HCT116 (cell line): ENCODE results near the gene MARCHF2. TPM values are rescaled to one million over a fixed set of nuclear protein-coding genes. Genes with fewer than 3 reads are reported as not detected.

Experiments
- ATAC-seq: fragments of 200-7000 bp; cut with Tn5 transposase; 2 replicates; pipeline ENCODE4 v1.9.1; 2020; ENCODE audit warnings: mild to moderate bottlenecking, moderate library complexity
- BruUV-seq: library from RNA; stranded (reverse); fragments of 400-500 nt; replicated peaks from 2 replicates; lab custom pipeline; 2021; lab: Mats Ljungman, UMichigan
- CTCF ChIA-PET: fragments of 300-600 bp; sonication (Branson Sonifier 250); formaldehyde crosslinking; loops from one replicate; lab custom pipeline; 2021; ENCODE audit warnings: antibody characterized with exemption; lab: Charles Lee
- POLR2A ChIA-PET: fragments of 300-600, 350-600 bp; sonication (Branson Sonifier 250); formaldehyde crosslinking; loops from one replicate; lab custom pipeline; 2021; ENCODE audit warnings: antibody characterized with exemption; lab: Charles Lee
- RAD21 ChIA-PET, 2 experiments: fragments of 300-600 bp; sonication (Branson Sonifier 250); formaldehyde crosslinking; loops; one replicate each; lab custom pipeline; 2023; ENCODE audit warnings: low total read pairs in 2 of 2; ENCODE audit not compliant: uncharacterized antibody in 2 of 2, unreplicated experiment in 2 of 2, low non-redundant PET in 1 of 2; lab: Charles Lee
- DNase-seq: peaks from one replicate; pipeline ENCODE4 v3.0.0-alpha.2; 2010; ENCODE audit warnings: low read depth, low spot score
- H2AFZ ChIP-seq: fragments of 200-600 bp; shearing (Covaris generic), sonication (generic); 2 replicates; pipeline ENCODE4 v1.6.1; 2017; ENCODE audit warnings: low read depth, mixed run types, mixed read lengths, antibody characterized with exemption, low read length; ENCODE audit not compliant: poor library complexity, severe bottlenecking
- H3K27ac ChIP-seq: 2 replicates; pipeline ENCODE4 v1.5.1; 2012; ENCODE audit warnings: low read depth, low read length
- H3K27me3 ChIP-seq: fragments of 200-600 bp; sonication (generic); 2 replicates; pipeline ENCODE4 v1.6.1; 2016; ENCODE audit warnings: mixed run types, low read length, mixed read lengths; ENCODE audit not compliant: insufficient read depth
- H3K36me3 ChIP-seq, 2 experiments: fragments of 200-500 bp in 1 of 2; fragments of 200-600 bp in 1 of 2; sonication (Bioruptor generic) in 1 of 2; sonication (generic) in 1 of 2; 2 replicates each; pipeline versions ENCODE4 v1.5.1 to v1.6.1; 2014 to 2016; ENCODE audit warnings: low read length in 2 of 2, inconsistent platforms in 1 of 2, mixed read lengths in 1 of 2, mixed run types in 1 of 2; ENCODE audit not compliant: insufficient read depth in 2 of 2, control insufficient read depth in 1 of 2
- H3K4me1 ChIP-seq, 2 experiments: fragments of 200-600 bp in 1 of 2; sonication (generic) in 1 of 2; 2 replicates each; pipeline versions ENCODE4 v1.5.1 to v1.6.1; 2012 to 2017; ENCODE audit warnings: low read length in 2 of 2, inconsistent platforms in 1 of 2, mild to moderate bottlenecking in 1 of 2, mixed read lengths in 1 of 2, mixed run types in 1 of 2, moderate library complexity in 1 of 2; ENCODE audit not compliant: insufficient read depth in 2 of 2, control insufficient read depth in 1 of 2
- H3K4me2 ChIP-seq: fragments of 200-600 bp; sonication (generic); 2 replicates; pipeline ENCODE4 v1.6.1; 2017; ENCODE audit warnings: mixed run types, low read length, mixed read lengths
- H3K4me3 ChIP-seq, 2 experiments: fragments of 200-600 bp in 1 of 2; sonication (generic) in 1 of 2; replicated peaks in 1 of 2; 2 replicates each; pipeline ENCODE4 v1.5.1; 2011 to 2016; ENCODE audit warnings: low read length in 2 of 2, control low read depth in 1 of 2, low read depth in 1 of 2, mild to moderate bottlenecking in 1 of 2, mixed read lengths in 1 of 2, mixed run types in 1 of 2
- H3K79me2 ChIP-seq: fragments of 200-600 bp; sonication (generic); 2 replicates; pipeline ENCODE4 v1.6.1; 2017; ENCODE audit warnings: mild to moderate bottlenecking, mixed run types, low read length, moderate library complexity, mixed read lengths; ENCODE audit not compliant: insufficient read depth
- H3K9ac ChIP-seq: fragments of 200-600 bp; sonication (generic); 2 replicates; pipeline ENCODE4 v1.6.1; 2016; ENCODE audit warnings: low read length, mixed read lengths
- H3K9me2 ChIP-seq: fragments of 200-600 bp; sonication (generic), shearing (Covaris generic); 2 replicates; pipeline ENCODE4 v1.6.1; 2017; ENCODE audit warnings: mixed run types, mild to moderate bottlenecking, moderate library complexity; ENCODE audit not compliant: insufficient read depth
- H3K9me3 ChIP-seq, 2 experiments: fragments of 200-500 bp in 1 of 2; fragments of 200-600 bp in 1 of 2; sonication (Bioruptor generic) in 1 of 2; sonication (generic) in 1 of 2; 2 replicates each; pipeline ENCODE4 v1.6.1; 2014 to 2017; ENCODE audit warnings: low read length in 2 of 2, mixed read lengths in 2 of 2, inconsistent platforms in 1 of 2, low read depth in 1 of 2, mild to moderate bottlenecking in 1 of 2, mixed run types in 1 of 2, moderate library complexity in 1 of 2; ENCODE audit not compliant: control insufficient read depth in 1 of 2, insufficient read depth in 1 of 2
- H4K20me1 ChIP-seq: fragments of 200-600 bp; sonication (generic), shearing (Covaris generic); 2 replicates; pipeline ENCODE4 v1.6.1; 2017; ENCODE audit warnings: mixed run types, mild to moderate bottlenecking, moderate library complexity; ENCODE audit not compliant: insufficient read depth
- CBX3 ChIP-seq: IDR thresholded peaks from 2 replicates; pipeline ENCODE4 v1.6.1; 2012; ENCODE audit warnings: low read depth
- ELF1 ChIP-seq: IDR thresholded peaks from 2 replicates; pipeline ENCODE4 v1.6.1; 2012; ENCODE audit warnings: low read depth, borderline replicate concordance
- EZH2 ChIP-seq: fragments of 200-600 bp; sonication (generic); IDR thresholded peaks from 2 replicates; pipeline ENCODE4 v1.6.1; 2017; ENCODE audit warnings: antibody characterized with exemption, mixed run types
- EZH2phosphoT487 ChIP-seq: fragments of 200-600 bp; IDR thresholded peaks from 2 replicates; pipeline ENCODE4 v1.6.1; 2018; ENCODE audit warnings: antibody characterized with exemption, borderline replicate concordance
- FOSL1 ChIP-seq: IDR thresholded peaks from 2 replicates; pipeline ENCODE4 v1.6.1; 2012; ENCODE audit warnings: low read depth
- JUND ChIP-seq: IDR thresholded peaks from 2 replicates; pipeline ENCODE4 v1.6.1; 2012
- POLR2AphosphoS5 ChIP-seq: IDR thresholded peaks from 2 replicates; pipeline ENCODE4 v1.6.1; 2011; ENCODE audit warnings: mild to moderate bottlenecking, low read depth, low read length, moderate library complexity
- SIN3A ChIP-seq: IDR thresholded peaks from 2 replicates; pipeline ENCODE4 v1.6.1; 2012; ENCODE audit warnings: low read depth
- SRF ChIP-seq: IDR thresholded peaks from 2 replicates; pipeline ENCODE4 v1.6.1; 2012; ENCODE audit warnings: low read depth
- TCF7L2 ChIP-seq: IDR thresholded peaks from 2 replicates; pipeline ENCODE4 v1.7.0; 2011; ENCODE audit warnings: borderline replicate concordance, inconsistent platforms; ENCODE audit not compliant: insufficient read depth, insufficient read length; ENCODE audit errors: extremely low read depth
- YY1 ChIP-seq: IDR thresholded peaks from 2 replicates; pipeline ENCODE4 v1.6.1; 2011; ENCODE audit warnings: low read length, low read depth, moderate library complexity, mild to moderate bottlenecking; ENCODE audit not compliant: insufficient replicate concordance; ENCODE audit errors: extremely low read depth
- ZFX ChIP-seq: fragments of 450-650 bp; IDR thresholded peaks from 2 replicates; pipeline ENCODE4 v1.6.1; 2017
- ZNF274 ChIP-seq: fragments of 200-500 bp; sonication (Bioruptor generic); IDR thresholded peaks from 2 replicates; pipeline ENCODE4 v1.6.1; 2014; ENCODE audit warnings: mild to moderate bottlenecking, low read depth, low read length, inconsistent platforms
- intact Hi-C: fragments of 100-400 bp; cut with micrococcal nuclease; formaldehyde crosslinking; loops from 2 replicates; pipeline ENCODE4 v1.10.0; 2022
- total RNA-seq: library from RNA; stranded (reverse); gene quantifications from one replicate; pipeline ENCODE4 v1.2.1, GENCODE V29; 2021; ENCODE audit not compliant: unreplicated experiment

The MARCHF2 gene
- total RNA-seq, 1 experiment from 2014 or later, result 22.5 TPM

DNA sequence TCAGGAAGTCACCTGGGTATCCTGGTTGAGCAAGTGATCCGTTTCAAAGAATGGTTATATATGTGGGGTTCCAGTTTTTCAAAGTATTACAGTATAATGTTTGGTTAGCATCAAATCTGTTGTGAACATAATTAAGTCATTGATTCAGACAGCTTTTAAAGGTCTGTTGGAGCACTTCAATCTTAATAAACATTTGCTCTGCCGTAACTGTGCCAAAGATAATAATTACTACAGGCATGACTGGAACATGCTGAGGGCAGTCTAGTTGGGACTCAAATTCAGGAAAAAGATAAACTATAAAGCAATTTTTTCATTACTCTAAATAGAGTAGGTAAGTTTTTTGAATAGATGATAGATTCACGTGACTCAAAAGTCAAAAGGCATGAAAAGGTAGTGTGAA, 55.0 kb downstream of the MARCHF2 start:
- Histone ChIP-seq H3K27ac (no peak overlapping the region), H3K9ac (no peak overlapping the region), H4K20me1 (peaks cover 20% of the 10 kb centered on the region; the same call in 1 of the 2 replicates)

GRCh38 chr19:8468761-8469373, 55.8 kb downstream of the MARCHF2 start:
- Histone ChIP-seq H3K36me3 (peaks cover 76 to 87% of the 10 kb centered on the region in 2 experiments), H3K9me3 (no peaks in the 10 kb centered on the region), H3K4me2 (no peak overlapping the region), H4K20me1 (peaks cover 13% of the 10 kb centered on the region; the same call in 1 of the 2 replicates), H3K4me1 (no peaks in the 10 kb centered on the region), H3K4me3 (no peak overlapping the region), H3K9me2 (no peaks in the 10 kb centered on the region), H2AFZ (no peak overlapping the region), H3K27ac (no peak overlapping the region), H3K9ac (no peak overlapping the region), H3K79me2 (peaks cover 97% of the 10 kb centered on the region)
- CTCF ChIA-PET, result no interaction called here
- ATAC-seq, result no peak
- RAD21 ChIA-PET, result no interaction called here
- intact Hi-C loops, result no loop called here
- POLR2A ChIA-PET, result no interaction called here
- TF ChIP-seq SRF, result no peak
- TF ChIP-seq CBX3, result no peak
- no peak for TF ChIP-seq POLR2AphosphoS5
- TF ChIP-seq EZH2phosphoT487, result no peak
- TF ChIP-seq SIN3A, result no peak
- no peak for TF ChIP-seq TCF7L2
- TF ChIP-seq ELF1, result no peak
- no peak for TF ChIP-seq JUND
- TF ChIP-seq ZNF274, result no peak
- no peak for TF ChIP-seq ZFX
- no peak for TF ChIP-seq FOSL1
- no peak for TF ChIP-seq EZH2
- TF ChIP-seq, all 23 proteins: peak for 0
- H3K27me3 ChIP-seq, result no peaks in the 10 kb centered on the region
- DNase-seq, result no peak
- no TSS peak for BruUV-seq

More for the DNA sequence above, 55.0 kb downstream of the MARCHF2 start:
- Histone ChIP-seq H3K4me3 (no peak overlapping the region), H3K27me3 (no peaks in the 10 kb centered on the region), H3K4me1 (no peaks in the 10 kb centered on the region), H3K9me3 (no peaks in the 10 kb centered on the region), H2AFZ (no peak overlapping the region), H3K4me2 (no peak overlapping the region), H3K79me2 (peaks cover 97% of the 10 kb centered on the region), H3K9me2 (no peaks in the 10 kb centered on the region), H3K36me3 (peaks cover 77 to 86% of the 10 kb centered on the region in 2 experiments)
- CTCF ChIA-PET, result no interaction called here
- POLR2A ChIA-PET, result no interaction called here
- RAD21 ChIA-PET, result no interaction called here
- no peak for DNase-seq
- TF ChIP-seq EZH2phosphoT487 (no peak), YY1 (no peak)
- BruUV-seq, result no TSS peak
- intact Hi-C loops, result no loop called here
- ATAC-seq, result no peak
